Stimulated activated naive CD8-positive, alpha-beta T cell treated with anti-CD3 and anti-CD28 coated beads, Interleukin-15, Interleukin-2, amounts not matched to agents 100 ng/mL and 50 ng/mL, for 24 hours (primary cell): ENCODE data around the gene VTI1B.

Experiments
- H3K27ac Mint-ChIP-seq: one replicate; pipeline ENCODE4 v1.8.0; 2021; ENCODE audit warnings: mild to moderate bottlenecking, mixed read lengths
- H3K27me3 Mint-ChIP-seq: one replicate; pipeline ENCODE4 v1.8.0; 2021; ENCODE audit warnings: mixed read lengths
- H3K36me3 Mint-ChIP-seq: one replicate; pipeline ENCODE4 v1.8.0; 2021; ENCODE audit warnings: low read depth, mixed read lengths
- H3K4me1 Mint-ChIP-seq: one replicate; pipeline ENCODE4 v1.8.0; 2021; ENCODE audit warnings: low read depth, mixed read lengths
- H3K4me3 Mint-ChIP-seq: one replicate; pipeline ENCODE4 v1.8.0; 2021; ENCODE audit warnings: mild to moderate bottlenecking, mixed read lengths
- H3K9me3 Mint-ChIP-seq: one replicate; pipeline ENCODE4 v1.8.0; 2021; ENCODE audit warnings: mixed read lengths

The VTI1B gene

DNA sequence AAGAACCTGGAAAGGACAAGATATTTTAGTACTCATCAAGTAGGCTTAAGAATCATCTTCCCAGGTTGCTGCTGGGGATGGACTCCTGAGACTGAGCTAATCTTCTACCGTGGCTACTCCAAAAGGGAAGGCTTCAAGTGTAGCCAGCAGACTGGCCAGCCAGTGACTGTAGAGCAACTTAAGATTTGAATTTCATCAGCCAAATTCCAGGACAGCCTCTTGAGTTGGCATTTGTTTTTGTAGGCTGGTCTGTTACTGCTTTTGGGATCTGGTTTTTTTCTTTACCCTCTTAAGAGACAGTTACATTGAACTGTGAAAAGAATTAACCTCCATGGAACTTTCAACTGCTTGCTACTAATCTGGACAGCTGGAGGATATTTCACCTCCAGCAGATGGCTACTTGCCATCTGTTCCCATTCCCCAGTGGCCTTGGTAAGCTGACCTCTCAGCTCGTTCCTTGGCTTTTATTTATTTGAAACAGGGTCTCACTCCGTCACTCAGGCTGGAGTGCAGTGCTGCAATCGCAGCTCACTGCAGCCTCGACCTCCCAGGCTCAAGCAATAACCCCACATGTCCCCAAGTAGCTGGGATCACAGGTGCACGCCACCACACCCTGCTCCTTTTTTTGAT lies 20.7 kb downstream of the VTI1B start:
- Mint-ChIP-seq H3K4me3 (no peak overlapping the region), H3K4me1 (no peaks in the 10 kb centered on the region), H3K9me3 (no peaks in the 10 kb centered on the region), H3K27ac (no peak overlapping the region), H3K36me3 (peaks cover 52% of the 10 kb centered on the region), H3K27me3 (no peaks in the 10 kb centered on the region)

GRCh38 chr14:67652189-67652588 lies 22.2 kb downstream of the VTI1B start:
- Mint-ChIP-seq H3K4me3 (no peak overlapping the region), H3K36me3 (peaks cover 44% of the 10 kb centered on the region), H3K27ac (no peak overlapping the region), H3K27me3 (no peaks in the 10 kb centered on the region), H3K9me3 (no peaks in the 10 kb centered on the region), H3K4me1 (no peaks in the 10 kb centered on the region)

DNA sequence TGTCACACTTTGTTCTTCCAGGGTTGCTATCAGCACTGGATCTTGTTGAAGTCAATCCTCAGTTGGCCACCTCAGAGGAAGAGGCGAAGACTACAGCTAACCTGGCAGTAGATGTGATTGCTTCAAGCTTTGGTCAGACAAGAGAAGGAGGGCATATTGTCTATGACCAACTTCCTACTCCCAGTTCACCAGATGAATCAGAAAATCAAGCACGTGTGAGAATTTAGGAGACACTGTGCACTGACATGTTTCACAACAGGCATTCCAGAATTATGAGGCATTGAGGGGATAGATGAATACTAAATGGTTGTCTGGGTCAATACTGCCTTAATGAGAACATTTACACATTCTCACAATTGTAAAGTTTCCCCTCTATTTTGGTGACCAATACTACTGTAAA lies 23.7 kb downstream of the VTI1B start:
- Mint-ChIP-seq H3K27me3 (no peaks in the 10 kb centered on the region), H3K36me3 (peaks cover 43% of the 10 kb centered on the region), H3K9me3 (no peaks in the 10 kb centered on the region), H3K27ac (no peak overlapping the region), H3K4me3 (no peak overlapping the region), H3K4me1 (no peaks in the 10 kb centered on the region)

DNA sequence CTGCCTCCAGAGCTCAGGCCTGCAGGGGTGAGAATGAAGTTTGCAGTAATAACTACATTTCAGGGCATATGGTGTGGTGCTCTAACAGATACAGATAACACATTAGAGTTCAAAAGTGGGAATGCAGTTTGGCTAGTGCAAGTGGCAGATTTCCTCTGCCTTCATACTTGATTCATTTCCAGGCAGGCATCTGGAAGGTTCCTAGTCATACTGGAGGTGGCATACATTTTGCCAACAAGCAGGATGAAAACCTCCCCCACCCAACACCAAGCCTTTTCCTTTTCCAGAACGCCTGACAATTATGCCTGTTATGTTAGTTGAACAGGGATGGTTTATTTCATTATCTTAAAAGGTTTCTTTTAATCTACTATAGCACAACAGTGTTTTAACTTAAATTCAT lies 24.3 kb downstream of the VTI1B start:
- Mint-ChIP-seq H3K27ac (no peak overlapping the region), H3K36me3 (peaks cover 38% of the 10 kb centered on the region), H3K27me3 (no peaks in the 10 kb centered on the region), H3K9me3 (no peaks in the 10 kb centered on the region), H3K4me3 (no peak overlapping the region), H3K4me1 (no peaks in the 10 kb centered on the region)

- Mint-ChIP-seq H3K27ac (no peak overlapping the region), H3K27me3 (no peaks in the 10 kb centered on the region), H3K36me3 (peaks cover 30% of the 10 kb centered on the region), H3K4me3 (no peak overlapping the region), H3K4me1 (peaks cover 16% of the 10 kb centered on the region), H3K9me3 (no peaks in the 10 kb centered on the region)
Observed at GRCh38 chr14:67646131-67646530, 28.3 kb downstream of the VTI1B start.

GRCh38 chr14:67645414-67645813 lies 29.0 kb downstream of the VTI1B start:
- no peaks in the 10 kb centered on the region for H3K27me3 Mint-ChIP-seq
- H3K4me1 Mint-ChIP-seq, result peaks cover 16% of the 10 kb centered on the region
- H3K9me3 Mint-ChIP-seq, result no peaks in the 10 kb centered on the region
- peaks cover 23% of the 10 kb centered on the region for H3K36me3 Mint-ChIP-seq
- no peak overlapping the region for H3K27ac Mint-ChIP-seq
- no peak overlapping the region for H3K4me3 Mint-ChIP-seq

- Mint-ChIP-seq H3K36me3 (peaks cover 22% of the 10 kb centered on the region), H3K27me3 (no peaks in the 10 kb centered on the region), H3K9me3 (no peaks in the 10 kb centered on the region), H3K4me1 (peaks cover 16% of the 10 kb centered on the region), H3K4me3 (no peak overlapping the region), H3K27ac (no peak overlapping the region)
Observed at GRCh38 chr14:67644428-67644827, 30.0 kb downstream of the VTI1B start.

DNA sequence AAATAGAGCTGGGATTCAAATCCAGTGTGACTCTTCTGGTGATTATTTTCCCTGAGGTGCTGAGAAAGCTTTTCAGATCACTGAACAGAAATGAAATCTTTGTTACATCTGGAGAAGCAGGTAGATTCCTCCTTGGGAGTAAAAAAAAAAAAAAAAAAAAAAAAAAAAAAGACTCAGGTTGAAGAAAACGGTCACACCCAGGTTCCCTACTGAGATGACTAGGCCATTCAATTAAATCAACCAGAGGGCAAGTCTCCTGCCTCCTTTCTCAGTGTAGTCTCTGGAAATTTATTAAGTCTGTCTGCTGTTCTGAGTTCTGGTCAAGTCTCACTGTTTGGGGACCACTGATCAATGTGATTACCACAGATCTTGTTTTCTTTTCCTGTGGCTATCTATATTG lies 30.7 kb downstream of the VTI1B start:
- Mint-ChIP-seq H3K9me3 (no peaks in the 10 kb centered on the region), H3K4me3 (no peak overlapping the region), H3K4me1 (peaks cover 16% of the 10 kb centered on the region), H3K27ac (no peak overlapping the region), H3K27me3 (no peaks in the 10 kb centered on the region), H3K36me3 (peaks cover 22% of the 10 kb centered on the region)

DNA sequence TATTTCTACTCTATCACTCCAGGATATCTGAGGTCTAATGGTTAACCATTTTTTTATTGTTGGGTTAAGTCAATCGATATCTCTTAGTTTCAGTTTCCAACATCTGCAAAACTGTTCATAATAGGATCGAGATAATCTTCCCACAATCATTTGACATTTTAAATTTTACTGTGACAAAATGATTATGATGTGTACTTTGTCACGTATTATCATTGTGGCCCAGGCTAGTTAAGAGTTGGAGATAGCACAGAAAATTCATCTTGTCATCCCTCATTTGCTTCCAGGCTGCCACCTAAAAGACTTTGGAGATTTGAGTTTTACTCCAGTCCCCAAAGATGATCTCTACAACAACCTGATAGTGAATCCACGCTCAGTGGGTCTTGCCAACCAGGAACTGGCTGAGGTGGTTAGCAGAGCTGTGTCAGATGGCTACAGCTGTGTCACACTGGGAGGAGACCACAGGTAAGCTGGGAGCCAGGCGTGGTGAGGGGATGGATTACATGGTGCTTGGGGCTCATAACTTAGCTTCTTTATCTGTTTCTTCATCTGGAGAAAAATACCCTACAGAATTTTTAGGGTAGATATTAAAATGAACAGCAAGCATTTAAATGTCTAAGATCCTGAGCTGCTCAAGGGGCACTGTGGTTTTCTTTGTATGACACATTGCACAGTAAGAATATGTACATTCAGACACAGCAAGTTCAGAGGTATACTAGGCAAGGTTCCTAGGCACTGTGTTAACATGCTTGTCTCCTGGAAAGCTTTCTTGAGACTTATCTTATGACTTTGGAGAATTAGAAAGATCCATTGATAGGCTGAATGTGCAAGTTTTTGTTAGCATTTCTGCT lies 32.3 kb downstream of the VTI1B start:
- Mint-ChIP-seq H3K27ac (peak overlapping the region; percentile 70), H3K27me3 (no peaks in the 10 kb centered on the region), H3K36me3 (peaks cover 16% of the 10 kb centered on the region), H3K9me3 (no peaks in the 10 kb centered on the region), H3K4me3 (peak overlapping the region; percentile 47), H3K4me1 (peaks cover 16% of the 10 kb centered on the region)

- H3K27me3 Mint-ChIP-seq, result no peaks in the 10 kb centered on the region
- peaks cover 16% of the 10 kb centered on the region for H3K4me1 Mint-ChIP-seq
- no peaks in the 10 kb centered on the region for H3K9me3 Mint-ChIP-seq
- no peak overlapping the region for H3K27ac Mint-ChIP-seq
- H3K4me3 Mint-ChIP-seq, result no peak overlapping the region
- H3K36me3 Mint-ChIP-seq, result peaks cover 9% of the 10 kb centered on the region
Observed at GRCh38 chr14:67641480-67641879, 33.0 kb downstream of the VTI1B start.

DNA sequence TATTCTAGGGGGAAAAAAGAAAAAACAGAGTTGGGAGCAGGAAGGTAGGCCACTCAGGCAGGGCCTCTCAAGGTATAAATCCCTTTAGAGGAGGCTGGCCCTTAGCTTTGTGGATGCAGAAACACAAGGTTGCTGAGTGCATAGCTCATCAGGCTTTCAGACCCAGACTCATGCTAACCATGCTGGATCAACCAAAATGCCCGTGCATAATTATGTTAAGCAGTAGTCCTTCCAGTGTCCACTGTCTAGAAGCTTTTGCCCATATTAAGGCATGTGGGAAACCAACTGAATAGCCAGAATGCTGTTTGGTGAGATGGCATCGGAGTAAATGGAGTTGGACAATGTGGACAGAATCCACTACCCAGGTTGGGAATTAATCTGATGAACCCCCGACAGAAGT lies 35.8 kb downstream of the VTI1B start:
- H3K4me1 Mint-ChIP-seq, result peaks cover 16% of the 10 kb centered on the region
- H3K36me3 Mint-ChIP-seq, result peaks cover 6% of the 10 kb centered on the region
- no peak overlapping the region for H3K27ac Mint-ChIP-seq
- no peaks in the 10 kb centered on the region for H3K27me3 Mint-ChIP-seq
- H3K4me3 Mint-ChIP-seq, result no peak overlapping the region
- no peaks in the 10 kb centered on the region for H3K9me3 Mint-ChIP-seq

GRCh38 chr14:67636361-67636919 lies 38.0 kb downstream of the VTI1B start:
- H3K4me3 Mint-ChIP-seq, result no peak overlapping the region

DNA sequence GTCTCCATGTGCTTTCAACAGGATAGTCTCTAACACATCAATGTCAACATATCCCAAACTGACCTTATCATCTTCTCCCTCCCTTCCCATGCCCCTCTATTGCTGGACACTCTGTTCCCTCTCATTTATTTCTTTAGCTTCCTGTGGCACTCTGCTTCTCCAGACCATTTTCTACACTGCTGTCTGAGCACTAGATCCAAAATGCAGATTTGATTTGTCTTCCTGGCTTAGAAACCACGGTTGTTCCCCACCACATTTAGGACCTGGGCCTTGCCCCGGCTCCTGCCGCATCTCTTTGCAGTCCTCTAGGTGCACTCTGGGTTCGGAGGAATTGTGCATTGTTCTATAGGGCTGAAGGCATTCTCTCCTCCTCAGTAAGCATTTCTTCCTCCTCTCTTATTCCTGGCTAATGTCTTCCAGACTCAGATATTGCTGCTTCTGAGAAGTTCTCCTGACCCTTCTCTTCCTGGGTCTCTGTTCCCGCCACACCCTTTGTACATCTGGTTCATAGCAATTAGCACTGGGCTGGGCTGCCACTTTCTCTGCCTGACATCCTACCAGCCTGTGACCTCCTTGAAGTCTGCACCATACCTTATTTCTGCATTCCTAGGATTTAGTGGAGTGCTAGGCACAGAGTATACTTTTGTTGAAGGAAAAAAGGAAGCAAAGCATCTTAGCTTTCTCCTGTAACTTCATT lies 40.8 kb downstream of the VTI1B start:
- H3K4me1 Mint-ChIP-seq, result no peaks in the 10 kb centered on the region
- H3K27me3 Mint-ChIP-seq, result no peaks in the 10 kb centered on the region
- H3K9me3 Mint-ChIP-seq, result no peaks in the 10 kb centered on the region
- no peak overlapping the region for H3K27ac Mint-ChIP-seq
- H3K4me3 Mint-ChIP-seq, result no peak overlapping the region
- H3K36me3 Mint-ChIP-seq, result no peaks in the 10 kb centered on the region

More at GRCh38 chr14:67636361-67636919, 38.0 kb downstream of the VTI1B start:
- H3K4me1 Mint-ChIP-seq, result no peaks in the 10 kb centered on the region
- H3K27me3 Mint-ChIP-seq, result no peaks in the 10 kb centered on the region
- H3K27ac Mint-ChIP-seq, result no peak overlapping the region
- no peaks in the 10 kb centered on the region for H3K36me3 Mint-ChIP-seq
- H3K9me3 Mint-ChIP-seq, result no peaks in the 10 kb centered on the region

- Mint-ChIP-seq H3K36me3 (no peaks in the 10 kb centered on the region), H3K4me3 (no peak overlapping the region), H3K4me1 (no peaks in the 10 kb centered on the region), H3K27me3 (no peaks in the 10 kb centered on the region), H3K9me3 (no peaks in the 10 kb centered on the region), H3K27ac (no peak overlapping the region)
Observed at GRCh38 chr14:67630938-67631337, 43.5 kb downstream of the VTI1B start.

DNA sequence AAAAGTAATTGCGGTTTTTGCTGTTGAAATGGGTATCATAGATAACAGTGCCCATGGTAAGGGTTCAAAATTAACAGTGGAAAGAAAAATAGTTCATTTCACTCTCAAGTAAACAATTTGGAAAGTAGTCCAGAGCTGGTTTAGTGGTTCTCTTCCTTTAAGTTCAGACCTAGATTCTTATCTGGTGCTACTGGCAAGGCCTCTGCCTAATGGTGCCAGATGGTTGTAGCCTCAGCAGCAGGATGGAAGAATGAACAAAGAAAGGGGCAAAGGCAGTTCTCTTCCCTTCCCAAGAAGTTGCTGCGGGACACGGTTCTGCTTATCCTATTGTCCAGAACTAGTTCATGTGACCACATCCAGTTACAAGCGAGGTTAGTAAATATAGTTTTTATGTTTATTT lies 44.2 kb downstream of the VTI1B start:
- no peak overlapping the region for H3K27ac Mint-ChIP-seq
- no peaks in the 10 kb centered on the region for H3K9me3 Mint-ChIP-seq
- H3K36me3 Mint-ChIP-seq, result no peaks in the 10 kb centered on the region
- no peaks in the 10 kb centered on the region for H3K27me3 Mint-ChIP-seq
- no peaks in the 10 kb centered on the region for H3K4me1 Mint-ChIP-seq
- H3K4me3 Mint-ChIP-seq, result no peak overlapping the region
